ENCODE data around the gene GARIN5A.
A peak's percentile ranks its signal among the peaks of the same experiment; 100 is the strongest.
"Not testable (repeated sequence)": the region's sequence is repeated elsewhere in the genome, so short reads cannot be mapped to it uniquely, and the experiment has no call there.

Gene GARIN5A

DNA sequence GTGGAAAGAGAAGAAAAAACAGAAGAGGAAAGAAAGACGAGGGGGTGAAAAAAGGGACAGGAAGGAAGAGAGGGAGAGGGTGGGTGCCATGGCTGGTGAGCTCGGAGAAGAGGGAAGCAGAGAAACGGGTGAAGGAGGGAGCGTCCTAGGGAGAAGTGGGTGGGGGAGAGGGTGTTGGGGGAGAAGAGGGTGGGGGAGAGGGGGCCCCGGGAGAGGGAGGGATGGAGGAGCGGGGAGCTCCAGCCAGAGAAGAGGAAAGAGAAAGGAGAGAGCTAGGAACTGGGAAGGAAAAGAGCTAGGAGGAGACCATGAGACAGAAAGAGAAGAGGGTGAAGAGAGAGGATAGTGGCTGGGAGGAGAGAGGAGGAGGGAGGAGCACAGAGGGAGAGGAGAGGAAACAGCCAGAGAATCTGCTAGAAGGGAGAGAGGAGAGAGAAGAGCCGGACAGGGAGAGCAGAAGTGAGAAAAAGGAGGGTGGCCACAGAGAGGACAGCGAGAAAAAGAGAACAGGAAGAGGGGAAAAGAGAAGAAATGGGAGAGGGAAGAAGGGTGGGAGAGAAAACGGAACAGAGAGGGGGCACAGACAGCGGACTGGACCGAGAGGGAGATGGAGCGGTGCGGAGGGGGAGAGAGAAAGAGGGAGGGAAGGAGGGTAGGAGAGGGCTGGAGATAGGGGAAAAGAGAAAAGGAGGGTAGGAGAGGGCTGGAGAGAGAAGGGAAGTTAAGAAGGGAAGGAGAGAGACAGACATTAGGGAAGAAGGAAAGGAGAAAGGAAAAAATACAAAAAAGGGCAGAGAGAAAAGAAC, 11.9 kb upstream of the GARIN5A start:
- DNase-seq (ENCODE audit: low read depth in 2 of 2), result no peak

DNA sequence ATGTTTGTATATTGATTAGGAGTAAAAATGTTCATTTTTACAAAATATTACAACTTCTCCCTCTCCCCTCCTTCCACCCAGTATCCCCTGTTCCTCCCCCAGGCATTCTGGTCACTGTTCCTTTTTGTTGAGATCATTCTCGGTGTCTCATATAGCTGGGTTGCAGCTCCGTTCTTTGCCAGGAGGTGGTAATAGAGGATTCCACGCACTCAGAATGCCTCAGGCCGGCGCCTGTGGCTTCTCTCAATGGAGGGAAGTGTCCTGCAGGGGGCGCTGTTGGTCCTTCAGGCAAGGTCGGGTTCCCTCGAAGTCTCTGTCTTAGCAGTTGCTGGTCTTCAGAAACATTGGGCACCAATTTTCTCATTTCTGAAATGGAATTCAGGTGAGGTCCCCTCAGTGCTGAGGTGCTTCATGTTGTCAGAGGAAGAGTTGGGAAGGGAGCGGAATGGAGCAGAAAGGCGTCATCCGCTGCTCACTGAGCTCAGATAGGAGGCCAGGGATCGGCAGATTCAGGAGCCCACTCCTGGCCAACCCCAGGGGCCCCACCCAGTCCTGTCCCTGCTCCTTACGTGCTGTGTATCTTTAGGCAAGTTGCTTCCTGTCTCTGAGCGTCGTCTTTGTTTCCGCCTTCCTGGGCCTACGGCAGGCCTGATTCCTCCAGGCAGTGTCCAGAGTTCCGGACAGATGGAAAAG, 10.3 kb upstream of the GARIN5A start:
- peak; percentile 36 to 63 for DNase-seq (ENCODE audit: low read depth in 2 of 2)

DNA sequence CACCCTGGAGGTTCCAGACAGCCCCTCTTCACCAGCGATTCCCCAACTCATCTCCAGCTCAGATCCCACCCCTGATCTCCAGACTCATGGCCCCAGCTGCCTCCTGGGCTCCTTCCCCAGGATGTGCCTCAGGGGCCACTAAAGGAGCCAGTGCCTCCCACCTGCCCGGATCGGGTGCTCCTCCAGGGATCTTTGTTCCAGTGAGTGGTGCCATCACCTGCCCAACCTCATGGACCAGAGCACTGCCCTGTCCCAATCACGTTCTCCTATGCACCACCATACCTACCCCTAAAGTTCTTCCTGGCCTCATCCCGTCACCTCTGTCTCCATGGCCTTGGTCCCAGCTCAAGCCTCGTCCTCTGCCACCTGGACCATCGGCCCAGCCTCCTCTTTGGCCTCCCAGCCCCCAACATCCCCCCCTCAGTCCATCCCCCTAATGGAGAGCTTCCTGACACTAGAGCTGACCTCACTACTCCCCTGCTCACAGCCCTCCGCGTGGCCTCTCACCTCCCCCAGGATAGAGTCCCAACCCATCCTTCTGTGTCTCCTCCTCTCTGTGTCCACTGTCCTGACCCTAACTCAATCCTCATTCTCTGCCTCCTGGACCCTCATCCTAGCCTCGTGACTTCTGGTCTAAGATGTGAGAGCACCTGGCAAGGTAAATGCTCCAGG, 8.8 kb upstream of the GARIN5A start:
- DNase-seq (ENCODE audit: low read depth in 2 of 2), result no peak

DNA sequence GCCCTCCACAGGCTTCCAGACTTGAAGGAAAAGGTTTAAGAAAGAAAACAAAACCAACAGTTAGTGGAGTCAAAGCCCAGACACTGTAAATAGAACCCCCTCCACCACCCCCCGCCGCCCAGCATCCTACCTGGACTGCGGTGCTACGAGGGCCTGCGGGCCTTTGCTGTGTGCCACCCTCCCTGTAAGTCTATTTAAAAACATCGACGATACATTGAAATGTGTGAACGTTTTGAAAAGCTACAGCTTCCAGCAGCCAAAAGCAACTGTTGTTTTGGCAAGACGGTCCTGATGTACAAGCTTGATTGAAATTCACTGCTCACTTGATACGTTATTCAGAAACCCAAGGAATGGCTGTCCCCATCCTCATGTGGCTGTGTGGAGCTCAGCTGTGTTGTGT, 6.3 kb upstream of the GARIN5A start:
- no peak for DNase-seq (ENCODE audit: low read depth in 2 of 2)

DNA sequence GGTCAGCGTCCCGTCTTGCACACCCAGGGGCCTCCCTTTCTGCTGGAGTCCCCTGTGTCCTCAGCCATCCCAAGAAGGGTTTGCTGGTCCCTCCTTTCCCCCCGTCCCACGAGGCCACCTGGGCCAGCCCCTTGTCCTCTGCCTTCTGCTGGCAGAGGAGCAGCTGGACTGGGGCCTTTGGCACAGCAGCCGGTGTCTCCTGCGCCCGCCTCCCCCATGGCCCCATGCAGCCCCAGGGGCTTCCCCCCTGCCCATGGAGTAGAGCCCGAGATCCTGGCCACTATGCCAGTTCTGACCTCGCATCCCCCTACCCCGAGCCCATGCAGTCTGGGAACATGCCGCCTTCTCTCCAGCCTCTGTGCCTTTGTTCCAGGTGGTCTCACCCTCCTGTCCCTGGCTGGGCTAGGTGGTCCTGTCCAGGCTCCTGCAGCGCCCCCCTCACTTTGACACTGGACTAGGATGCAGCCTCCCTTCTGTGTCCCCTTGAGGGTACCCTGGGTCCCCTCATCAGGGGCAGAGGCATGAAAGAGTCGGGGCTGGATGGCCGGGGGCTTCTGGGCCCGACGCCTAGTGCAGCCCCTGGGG, 5.7 kb upstream of the GARIN5A start:
- DNase-seq (ENCODE audit: low read depth in 2 of 2), result no peak

DNA sequence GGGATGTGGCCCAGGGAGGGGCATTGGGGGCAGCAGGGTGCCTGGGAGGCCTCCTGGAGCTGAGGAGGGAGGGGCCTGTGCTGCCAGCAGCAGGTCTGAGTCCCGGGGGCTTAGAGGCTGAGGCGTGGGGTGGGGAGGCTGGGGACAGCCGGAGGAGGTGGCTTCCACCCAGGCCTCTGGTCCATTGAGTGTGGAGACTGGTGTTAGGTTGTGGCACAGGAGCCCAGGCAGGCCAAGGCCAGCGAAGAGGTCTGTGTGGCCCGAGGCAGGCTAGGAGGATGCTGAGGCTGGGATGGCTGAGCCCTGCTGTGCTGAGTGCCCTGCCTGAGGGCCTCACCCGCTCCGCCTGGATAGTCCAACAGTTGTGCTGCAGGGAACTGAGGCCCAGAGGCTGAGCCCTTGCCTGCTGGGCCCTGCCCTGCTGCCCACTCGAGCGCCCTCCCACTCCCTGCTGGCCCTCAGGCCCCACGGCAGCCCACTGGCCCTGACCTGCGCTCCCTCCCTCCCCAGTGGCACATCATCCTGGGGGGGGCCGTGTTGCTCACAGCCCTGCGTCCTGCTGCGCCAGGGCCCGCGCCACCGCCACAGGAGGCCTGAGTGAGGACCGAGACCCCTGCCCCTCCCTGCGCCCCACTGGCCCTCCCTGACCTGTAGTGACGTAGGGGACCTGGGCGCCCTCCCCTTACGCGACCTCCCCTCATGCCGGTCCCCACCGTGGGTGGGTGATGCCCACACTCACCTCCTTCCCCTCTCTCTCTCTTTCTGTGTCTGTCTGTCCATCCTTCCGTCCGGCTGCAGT, 4.9 kb upstream of the GARIN5A start:
- DNase-seq (ENCODE audit: low read depth in 2 of 2), result no peak

DNA sequence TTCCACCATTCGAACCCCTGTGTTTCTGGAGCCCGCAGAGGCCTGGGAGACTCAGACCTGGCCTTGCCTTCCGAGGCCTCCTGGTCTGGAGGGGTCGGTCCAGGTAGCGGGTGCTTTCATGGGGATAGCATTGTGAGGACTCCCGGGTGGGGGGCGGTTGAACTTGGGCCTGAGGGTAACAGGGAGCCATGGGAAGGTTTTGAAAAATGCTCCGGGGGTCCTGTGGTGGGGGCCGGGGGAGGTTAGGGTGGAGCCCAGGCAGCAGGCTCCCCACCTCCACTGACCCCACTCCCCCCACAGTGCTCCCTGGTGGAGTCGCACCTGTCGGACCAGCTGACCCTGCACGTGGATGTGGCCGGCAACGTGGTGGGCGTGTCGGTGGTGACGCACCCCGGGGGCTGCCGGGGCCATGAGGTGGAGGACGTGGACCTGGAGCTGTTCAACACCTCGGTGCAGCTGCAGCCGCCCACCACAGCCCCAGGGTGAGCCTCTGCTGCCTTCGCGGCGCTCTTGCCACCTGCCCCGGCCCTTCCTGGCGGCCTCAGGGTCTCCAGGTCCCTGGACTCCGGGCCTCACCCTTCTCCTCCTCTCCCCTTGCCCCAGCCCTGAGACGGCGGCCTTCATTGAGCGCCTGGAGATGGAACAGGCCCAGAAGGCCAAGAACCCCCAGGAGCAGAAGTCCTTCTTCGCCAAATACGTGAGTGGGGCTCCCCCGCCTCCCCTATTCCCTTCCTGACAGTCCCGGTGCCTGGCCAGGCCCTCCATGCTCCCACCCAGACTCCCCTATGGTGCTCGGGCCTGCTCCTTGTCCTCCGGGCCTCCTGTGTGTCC, 3.8 kb upstream of the GARIN5A start:
- no peak for DNase-seq (ENCODE audit: low read depth in 2 of 2)

DNA sequence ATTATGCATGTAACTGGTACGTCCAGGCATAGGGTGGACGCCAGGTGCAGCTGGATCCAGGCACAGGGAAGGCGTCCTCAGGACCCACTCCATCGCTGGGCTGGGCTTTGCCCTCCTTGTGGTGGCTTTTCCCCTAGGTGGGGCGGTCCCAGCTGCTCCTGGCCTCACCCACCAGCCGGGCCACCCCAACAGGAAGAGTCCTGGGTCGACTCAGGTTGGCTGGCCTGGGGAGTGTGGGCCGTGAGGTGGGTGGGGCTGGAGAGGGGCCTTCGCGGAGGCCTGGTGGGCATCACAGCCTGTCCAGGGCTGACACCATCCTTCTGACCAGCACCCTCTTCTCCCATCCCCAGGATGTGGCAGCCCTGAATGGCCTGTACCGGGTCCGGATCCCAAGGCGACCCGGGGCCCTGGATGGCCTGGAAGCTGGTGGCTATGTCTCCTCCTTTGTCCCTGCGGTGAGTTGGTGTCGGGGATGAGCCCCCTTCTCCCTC, 3.2 kb upstream of the GARIN5A start:
- no peak for DNase-seq (ENCODE audit: low read depth in 2 of 2)

DNA sequence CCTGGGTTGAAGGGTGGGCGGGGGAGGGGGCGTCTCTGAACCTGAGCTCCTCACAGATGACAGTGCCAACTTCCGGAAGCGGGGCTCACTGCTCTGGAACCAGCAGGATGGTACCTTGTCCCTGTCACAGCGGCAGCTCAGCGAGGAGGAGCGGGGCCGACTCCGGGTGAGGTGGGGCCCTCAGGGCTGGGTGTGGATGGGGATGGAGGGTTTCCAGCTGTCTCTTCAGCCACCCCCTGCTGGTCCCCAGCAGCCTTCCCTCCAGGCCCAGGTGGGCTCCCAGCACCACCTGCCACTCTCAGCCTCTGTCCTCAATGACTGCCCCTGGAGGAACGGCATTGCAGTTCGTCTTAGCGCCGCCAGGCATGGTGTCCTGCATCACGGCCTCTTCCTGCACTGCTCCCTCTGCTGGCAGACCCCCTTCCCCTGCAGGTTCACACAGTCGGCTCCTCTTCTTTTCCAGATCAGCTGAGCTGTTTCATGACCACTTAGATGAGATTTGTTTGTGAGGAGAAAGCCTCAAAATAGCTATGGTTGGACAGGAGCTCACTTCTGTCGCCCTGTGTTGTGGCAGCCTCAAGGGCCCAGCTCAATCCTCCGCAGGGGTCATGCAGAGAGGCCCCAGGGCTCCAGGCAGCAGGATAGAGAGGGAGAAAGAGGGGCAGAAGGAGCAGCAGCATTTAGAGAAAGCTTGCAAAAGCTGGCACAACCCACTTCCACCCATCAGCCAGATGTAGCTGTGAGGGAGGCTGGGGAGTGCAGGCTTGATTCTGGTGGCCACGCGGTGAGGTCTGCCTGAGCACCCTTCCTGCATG, 2.5 kb upstream of the GARIN5A start:
- DNase-seq (ENCODE audit: low read depth in 2 of 2), result no peak

DNA sequence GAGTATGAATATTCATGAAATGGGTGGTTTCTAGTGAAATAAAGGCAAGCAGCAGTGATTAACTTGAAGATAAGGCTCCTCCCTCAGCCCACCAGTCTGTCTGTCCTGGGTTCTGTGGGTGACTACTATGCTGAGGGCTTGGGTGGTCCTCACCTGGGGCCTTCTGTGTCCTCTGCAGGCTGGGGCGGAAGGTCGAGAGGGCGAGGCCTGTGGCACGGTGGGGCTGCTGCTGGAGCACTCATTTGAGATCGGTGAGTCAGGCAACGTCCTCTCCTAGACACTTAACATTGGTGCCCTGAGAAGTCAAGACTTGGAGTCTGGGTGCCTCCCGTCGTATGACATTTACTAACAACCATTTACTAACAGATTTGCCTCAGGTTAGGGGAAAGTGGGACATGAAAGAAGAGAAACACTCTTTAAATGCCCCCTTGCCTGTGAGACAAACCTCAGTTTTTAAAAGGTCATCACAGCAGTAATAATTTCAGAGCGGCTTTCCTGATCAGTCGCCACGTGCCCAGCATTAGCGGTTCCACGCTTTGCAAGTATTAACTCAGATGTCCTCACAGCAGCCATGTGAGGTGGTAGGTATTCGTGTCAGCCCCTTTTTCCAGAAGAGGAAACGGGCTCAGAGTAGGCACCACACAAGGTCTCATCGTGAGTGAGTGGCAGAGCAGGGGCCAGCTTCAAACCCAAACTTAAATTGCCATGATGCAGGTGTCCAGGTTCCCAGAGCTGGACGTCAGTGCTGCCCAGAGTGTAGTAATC, 1.3 kb upstream of the GARIN5A start:
- DNase-seq (ENCODE audit: low read depth in 2 of 2), result no peak

DNA sequence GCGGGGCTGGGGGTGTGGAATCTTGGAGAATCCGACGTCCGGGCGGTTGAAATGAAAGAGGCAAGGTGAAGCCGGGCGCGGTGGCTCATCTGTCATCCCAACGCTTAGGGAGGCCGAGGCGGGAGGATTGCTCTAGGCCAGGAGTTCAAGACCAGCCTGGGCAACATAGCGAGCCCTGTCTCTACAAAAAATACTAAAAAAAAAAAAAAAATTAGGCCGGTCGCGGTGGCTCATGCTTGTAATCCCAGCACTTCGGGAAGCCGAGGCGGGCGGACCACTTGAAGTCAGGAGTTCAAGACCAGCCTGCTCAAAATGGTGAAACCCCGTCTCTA, 225 bp upstream of the GARIN5A start:
- DNase-seq (ENCODE audit: low read depth in 2 of 2), result no peak

DNA sequence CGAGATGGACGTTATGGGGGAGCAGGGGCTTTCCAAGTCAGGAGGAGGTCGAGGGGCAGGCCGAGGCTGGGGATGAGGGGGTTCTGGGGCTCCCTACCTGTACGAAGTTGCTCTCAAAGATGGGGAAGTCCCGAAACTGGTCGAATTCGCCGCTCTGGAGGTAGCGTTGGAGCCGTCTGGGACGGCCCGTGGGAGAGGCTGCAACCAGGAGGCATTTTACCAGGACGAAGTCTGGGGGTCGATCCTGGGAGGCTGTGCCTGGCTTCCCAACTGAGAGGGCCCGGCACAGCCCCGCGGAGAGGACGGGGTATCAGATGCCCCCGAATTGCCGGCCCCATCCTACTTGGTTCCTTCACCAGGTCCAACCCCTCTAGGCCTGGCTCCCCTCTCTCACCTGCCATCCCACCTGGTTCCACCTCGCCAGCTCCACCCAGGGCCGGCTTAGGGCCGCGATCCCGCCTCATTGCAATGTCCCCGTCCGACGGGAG, 868 bp downstream of the GARIN5A start:
- no peak for DNase-seq (ENCODE audit: low read depth in 2 of 2)

DNA sequence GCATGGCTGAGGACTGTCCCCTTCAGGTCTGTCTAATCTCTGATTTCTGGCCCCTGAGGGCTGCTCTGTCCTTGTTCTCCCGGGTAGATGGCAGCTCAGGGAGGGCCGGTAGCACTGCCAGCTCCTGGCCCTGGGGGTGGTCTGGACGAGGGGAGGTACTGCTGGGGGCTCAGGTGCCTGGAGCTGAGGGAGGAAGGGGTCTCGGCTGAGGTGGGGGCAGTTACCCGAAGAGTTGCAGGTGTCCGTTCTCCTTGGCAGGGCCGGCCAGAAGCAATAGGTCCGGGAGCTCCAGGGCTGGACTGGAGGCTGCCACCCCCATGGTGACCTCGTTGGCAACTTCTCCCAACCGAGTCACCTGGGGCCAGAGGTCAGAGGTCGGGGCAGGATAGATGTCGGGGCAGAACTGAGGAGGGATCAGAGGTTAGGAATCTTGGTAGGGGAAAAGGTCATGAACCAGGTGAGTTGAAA, 1.5 kb downstream of the GARIN5A start:
- no peak for DNase-seq (ENCODE audit: low read depth in 2 of 2)

DNA sequence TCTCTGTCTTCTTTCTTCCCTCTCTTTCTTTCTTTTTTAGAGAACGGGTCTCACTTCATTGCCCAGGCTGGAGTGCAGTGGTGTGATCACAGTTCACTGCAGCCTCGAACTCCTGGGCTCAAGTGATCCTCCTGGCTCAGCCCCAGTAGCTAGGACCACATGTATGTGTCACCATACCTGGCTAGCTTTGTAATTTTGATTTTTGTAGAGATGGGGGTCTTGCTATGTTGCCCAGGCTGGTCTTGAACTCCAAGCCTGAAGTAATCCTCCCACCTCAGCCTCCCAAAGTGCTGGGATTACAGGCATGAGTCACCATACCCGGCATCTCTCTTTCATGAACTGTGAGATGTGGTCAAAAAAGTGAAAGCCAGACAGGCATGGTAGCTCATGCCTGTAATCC, 3.3 kb downstream of the GARIN5A start:
- DNase-seq (ENCODE audit: low read depth in 2 of 2), result not testable (repeated sequence)

DNA sequence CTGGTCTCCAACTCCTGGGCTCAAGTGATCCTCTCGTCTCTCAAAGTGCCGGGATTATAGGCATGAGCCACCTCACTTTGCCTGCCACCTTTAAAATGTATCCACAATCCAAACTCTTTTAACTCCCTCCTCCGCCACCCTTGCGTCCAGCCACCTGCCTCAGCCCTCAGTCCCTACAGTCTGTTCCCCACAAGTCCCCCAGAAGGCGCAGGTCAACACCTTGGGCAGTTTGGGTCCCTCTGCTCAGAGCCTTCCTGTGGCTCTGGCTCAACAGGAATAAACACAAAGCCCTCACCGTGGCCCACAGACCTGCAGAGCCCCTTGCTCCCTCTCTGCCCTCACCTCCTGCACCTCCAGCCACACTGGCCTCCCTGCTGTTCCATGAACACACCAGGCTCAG, 7.8 kb downstream of the GARIN5A start:
- no peak for DNase-seq (ENCODE audit: low read depth in 2 of 2)

DNA sequence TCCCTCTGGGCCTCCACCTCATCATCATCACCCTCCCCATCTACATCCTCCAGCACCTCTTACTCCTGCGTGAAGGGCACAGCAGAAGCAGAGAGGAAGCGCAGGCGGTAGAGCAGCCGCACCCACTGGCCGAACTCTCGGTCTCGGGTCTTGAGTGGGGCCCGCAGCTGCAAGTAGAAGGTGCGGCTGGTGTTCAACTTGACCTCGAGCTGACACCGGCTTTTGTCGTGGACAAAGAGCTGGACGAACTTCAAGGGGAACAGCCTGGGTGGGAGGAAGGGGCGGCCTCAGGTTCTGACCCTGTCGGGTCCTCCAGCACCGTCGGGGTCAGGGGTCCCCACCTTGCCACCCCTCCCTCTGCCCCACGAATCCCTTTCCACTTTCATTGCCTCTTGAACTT, 9.1 kb downstream of the GARIN5A start:
- no peak for DNase-seq (ENCODE audit: low read depth in 2 of 2)

DNA sequence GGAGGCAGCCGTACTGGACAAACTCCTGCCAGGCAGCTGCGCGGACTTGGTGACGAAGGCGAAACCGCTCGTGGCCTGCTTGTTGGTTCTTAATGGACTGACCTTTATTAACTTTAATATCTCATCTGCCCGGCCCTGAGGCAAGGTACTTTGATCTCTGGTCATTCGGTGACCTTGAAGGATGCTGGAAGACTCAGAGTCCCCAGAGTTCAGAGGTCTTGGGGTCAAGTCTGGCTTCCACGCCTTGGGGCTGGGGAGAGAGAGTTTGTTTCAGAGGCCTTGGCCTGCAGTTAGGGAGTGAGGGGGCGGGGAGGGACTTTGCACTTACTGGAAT, 10.0 kb downstream of the GARIN5A start:
- DNase-seq (ENCODE audit: low read depth in 2 of 2), result no peak

DNA sequence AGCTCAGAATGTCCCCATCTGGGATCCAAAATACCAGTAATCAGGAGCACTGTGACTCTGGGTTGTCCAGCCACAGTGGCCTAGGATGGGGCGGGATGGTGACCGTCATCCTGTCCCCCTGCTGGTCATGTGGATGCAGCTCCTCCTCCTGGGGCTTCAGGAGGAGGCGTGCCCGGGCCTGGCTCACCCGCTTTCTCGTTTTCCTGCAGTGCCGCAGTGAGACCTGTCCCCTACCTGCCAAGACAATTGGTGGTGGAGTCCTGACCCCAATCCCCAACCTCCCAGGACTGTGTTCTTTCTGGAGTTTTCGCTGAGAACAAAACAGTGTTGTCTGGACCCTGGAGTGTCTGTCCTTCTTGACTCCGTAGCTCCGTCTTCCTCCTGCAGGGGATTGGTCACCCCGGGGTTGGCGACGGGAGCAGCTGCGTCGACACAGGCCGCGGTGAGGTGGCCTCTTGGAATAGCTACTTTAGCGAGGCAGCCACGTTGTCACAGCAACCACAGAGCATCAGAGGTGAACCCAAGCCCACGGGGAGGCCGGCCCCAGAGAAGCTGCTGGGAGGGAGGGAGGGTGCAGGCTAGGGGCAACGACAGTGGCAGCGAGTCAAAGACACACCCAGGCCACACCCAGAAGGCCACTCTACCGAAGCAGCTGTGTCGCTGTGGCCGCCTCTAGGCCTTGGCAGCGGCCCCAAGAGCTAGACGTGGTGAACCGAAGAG, 10.5 kb downstream of the GARIN5A start:
- DNase-seq (ENCODE audit: low read depth in 2 of 2), result no peak

All from activated CD4-positive, alpha-beta T cell treated with anti-CD3 and anti-CD28 coated beads for 24 hours (primary cell).